G401 (cell line): ENCODE measurements around the gene NKIRAS1. TPM values are rescaled to one million over a fixed set of nuclear protein-coding genes. Genes with fewer than 3 reads are reported as not detected.
"Not testable (repeated sequence)": the region's sequence is repeated elsewhere in the genome, so short reads cannot be mapped to it uniquely, and the experiment has no call there.

Source experiments
- DNase-seq: peaks from one replicate; pipeline ENCODE4 v3.0.0-alpha.2; 2015; ENCODE audit warnings: low spot score
- in situ Hi-C: cut with HindIII; loops from 2 replicates; pipeline ENCODE4 v1.10.0; 2016; ENCODE audit warnings: low sequenced_read_pairs, mixed read lengths
- total RNA-seq: library from RNA; depleted of rRNA; stranded (reverse); fragments of >200 nt; shearing (Covaris generic); gene quantifications from 2 replicates; pipeline ENCODE4 v1.2.3, GENCODE V29; 2014

The NKIRAS1 gene
- total RNA-seq, 1 experiment from 2014 or later: 20.1 TPM

DNA sequence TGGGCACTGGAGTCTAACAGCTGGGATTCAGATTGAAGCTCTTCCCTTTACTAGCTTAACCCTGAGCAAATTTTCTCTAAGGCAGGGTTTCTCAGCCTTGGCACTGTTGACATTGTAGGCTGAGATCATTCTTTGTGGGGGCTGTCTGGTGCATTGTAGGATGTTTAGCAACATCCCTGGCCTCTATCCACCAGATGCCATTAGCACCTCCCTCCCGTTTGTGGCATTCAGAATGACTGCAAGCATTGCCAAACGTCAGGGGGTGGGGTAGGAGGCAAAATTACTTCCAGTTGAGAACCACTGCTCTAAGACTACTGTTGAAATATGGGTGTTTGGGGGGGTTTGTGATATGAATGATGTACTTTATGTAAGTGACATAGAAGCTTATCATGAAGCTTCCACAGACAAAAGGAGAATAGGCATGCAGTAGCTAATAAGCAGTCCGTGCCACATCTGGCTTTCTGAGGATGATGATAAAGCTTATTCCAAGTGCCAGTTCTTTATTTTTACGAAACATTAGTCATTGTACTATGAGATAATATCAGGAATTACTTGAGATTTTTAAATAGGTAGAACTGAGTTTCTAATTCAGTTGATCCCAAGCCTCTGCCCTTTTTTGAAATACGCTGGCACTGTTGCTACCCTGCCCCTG, 39.3 kb downstream of the NKIRAS1 start:
- DNase-seq: no peak
- in situ Hi-C loops: no loop called here

DNA sequence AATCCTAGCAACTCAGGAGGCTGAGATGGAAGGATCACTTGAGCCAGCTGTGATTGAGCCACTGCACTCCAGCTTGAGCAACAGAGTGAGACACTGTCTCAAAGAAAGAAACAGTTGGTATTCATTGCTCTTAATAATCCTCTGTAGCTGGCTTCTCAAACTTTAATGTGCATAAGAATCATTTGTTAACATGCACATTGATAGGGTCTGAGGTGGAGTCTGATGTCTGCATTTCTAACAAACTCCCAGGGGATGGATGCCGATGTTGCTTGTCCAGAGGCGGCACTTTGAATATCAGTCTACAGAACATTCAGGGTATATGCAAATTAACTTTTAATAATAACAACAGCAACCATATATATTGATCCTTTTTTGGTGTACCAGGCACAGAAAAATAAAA, 39.9 kb downstream of the NKIRAS1 start:
- no peak for DNase-seq
- in situ Hi-C loops: no loop called here

DNA sequence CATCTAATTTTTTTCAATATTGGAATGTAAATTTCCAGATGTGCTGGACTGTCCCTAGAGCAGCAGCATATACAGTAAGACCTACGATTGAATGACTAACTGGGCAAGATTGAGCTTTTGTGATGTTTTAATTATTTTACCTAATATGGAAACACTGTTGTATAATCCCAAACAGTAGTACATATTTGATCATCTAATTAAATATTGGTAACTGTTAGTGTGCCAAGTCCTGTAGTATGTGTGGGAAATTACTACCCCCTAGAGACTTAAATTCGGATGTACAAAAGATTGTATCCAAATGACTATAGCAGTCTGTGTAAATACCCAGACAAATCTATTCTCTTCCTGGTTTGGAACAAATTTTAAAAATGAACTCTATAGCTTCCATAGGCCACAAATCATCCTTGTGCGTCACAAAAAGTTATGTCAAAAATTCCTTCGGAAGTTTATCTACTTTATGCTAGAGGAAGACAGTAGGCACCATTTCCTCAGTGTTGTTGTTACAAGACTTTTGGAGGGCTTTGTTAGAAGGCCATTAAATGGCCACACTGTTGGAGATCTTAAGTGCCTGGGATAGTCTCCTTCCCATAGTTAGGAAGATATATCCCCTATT, 41.6 kb downstream of the NKIRAS1 start:
- no peak for DNase-seq
- in situ Hi-C loops: no loop called here

DNA sequence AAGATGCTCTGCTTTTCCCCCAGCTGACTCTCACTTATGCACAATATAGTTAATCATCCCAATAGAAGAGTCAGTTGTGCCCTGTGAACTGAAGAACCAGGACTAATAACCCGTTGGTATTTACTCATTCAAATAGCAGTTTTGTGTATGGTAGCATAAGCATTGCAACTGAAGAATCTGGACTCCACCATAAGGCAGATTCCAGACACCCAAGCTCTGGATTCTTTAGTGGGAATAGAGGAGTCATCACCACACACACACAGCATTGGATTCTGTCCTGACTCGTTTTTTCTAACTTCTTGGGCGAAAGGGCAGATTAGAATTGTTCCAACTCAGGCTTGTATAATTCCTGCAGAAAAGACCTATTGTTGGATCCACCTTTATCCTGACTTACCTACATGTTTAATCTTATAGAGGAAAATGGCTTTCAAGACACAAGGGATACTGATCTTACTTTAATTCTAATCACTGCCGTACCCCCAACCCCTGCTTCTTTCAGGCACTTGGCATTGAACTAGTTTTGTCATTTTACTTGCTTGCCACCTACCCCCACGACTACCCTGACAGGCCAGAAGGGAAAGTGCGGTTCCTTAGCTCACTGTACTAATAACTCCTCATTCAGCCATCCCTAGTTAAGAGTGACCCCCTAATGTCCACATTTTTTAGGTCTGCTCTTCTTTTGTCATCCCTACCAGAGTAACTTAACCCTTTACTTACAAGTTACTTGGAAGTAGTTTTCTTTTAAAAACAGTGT, 42.3 kb downstream of the NKIRAS1 start:
- in situ Hi-C loops: no loop called here
- no peak for DNase-seq

DNA sequence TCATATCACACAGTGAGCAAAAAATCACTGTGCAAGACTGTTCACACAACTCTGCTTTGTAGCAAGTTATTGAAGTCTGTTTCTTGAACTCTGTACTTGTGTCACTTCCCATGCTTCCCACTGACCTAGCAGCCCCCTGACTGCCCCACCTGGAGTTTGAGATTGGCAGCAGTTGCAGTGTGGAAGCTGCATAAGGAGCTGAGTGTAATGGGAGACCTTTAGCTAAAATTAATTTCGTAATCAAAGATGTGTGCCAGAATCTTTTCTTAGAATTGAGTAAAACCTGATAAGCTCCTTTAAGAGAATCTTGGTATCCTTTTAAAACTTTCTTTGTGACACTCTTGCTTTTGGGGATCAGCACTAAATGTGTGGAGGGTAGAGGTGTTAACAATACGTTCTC, 42.8 kb downstream of the NKIRAS1 start:
- in situ Hi-C loops: no loop called here
- no peak for DNase-seq

DNA sequence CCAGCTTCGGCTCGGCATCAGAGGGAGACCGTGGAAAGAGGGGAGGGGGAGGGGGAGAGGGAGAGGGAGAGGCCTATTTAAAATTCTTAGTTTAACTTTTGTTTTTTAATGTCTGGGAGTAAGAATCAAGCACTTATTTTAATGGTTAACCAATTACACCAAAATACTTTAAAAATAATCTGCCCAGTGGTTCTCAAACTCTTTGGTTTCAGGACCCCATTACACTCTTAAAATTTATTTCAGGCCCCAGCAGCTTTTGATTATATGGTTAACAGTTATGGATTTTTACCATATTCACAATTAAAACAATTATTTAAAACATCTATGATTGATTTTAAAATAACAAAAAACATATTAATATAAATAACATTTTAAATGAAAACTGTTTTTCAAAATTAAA, 44.5 kb downstream of the NKIRAS1 start:
- in situ Hi-C loops: no loop called here
- no peak for DNase-seq

DNA sequence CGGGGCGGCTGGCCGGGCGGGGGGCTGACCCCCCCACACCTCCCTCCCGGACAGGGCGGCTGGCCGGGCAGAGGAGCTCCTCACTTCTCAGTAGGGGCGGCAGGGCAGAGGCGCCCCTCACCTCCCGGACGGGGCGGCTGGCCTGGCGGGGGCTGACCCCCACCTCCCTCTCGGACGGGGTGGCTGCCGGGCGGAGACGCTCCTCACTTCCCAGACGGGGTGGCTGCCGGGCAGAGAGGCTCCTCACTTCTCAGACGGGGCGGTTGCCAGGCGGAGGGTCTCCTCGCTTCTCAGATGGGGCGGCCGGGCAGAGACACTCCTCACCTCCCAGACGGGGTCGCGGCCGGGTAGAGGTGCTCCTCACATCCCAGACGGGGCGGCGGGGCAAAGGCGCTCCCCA, 45.4 kb downstream of the NKIRAS1 start:
- in situ Hi-C loops, DNase-seq: not testable (repeated sequence)

DNA sequence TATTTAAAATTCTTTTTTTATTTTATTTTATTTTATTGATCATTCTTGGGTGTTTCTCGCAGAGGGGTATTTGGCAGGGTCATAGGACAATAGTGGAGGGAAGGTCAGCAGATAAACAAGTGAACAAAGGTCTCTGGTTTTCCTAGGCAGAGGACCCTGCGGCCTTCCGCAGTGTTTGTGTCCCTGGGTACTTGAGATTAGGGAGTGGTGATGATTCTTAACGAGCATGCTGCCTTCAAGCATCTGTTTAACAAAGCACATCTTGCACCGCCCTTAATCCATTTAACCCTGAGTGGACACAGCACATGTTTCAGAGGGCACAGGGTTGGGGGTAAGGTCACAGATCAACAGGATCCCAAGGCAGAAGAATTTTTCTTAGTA, 46.1 kb downstream of the NKIRAS1 start:
- in situ Hi-C loops, DNase-seq: not testable (repeated sequence)

DNA sequence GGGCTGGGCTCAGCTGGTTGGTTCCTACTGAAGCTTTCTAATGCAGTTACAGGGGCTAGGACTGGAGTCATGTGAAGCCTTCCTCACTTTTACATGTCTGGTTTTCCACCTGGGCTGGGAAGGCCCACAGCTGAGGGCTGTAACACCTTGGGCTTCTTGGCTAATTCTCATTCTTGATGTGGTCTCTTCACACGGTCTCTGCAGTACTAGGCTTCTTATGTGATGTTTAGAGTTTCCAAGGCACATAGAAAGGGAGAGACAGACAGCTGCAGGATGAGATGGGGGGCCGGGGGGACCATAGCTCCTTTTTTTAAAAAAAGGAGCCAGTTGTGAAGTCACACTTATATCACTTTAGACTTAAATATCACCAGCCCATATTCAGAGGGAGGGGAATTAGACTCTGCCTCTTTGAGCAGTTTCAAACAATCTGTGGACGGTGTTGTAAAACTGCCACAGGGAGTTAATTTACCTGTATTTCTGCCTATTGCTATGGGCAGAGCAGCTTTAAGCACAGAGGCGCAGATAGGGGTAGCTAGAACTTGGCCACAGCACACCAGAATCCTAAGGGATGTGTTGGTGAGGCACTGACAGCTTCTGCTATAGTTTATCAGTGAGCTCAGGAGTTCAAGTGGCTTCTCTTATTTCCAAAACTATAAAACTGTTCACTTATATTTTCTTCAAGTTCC, 46.7 kb downstream of the NKIRAS1 start:
- in situ Hi-C loops: no loop called here
- DNase-seq: no peak

DNA sequence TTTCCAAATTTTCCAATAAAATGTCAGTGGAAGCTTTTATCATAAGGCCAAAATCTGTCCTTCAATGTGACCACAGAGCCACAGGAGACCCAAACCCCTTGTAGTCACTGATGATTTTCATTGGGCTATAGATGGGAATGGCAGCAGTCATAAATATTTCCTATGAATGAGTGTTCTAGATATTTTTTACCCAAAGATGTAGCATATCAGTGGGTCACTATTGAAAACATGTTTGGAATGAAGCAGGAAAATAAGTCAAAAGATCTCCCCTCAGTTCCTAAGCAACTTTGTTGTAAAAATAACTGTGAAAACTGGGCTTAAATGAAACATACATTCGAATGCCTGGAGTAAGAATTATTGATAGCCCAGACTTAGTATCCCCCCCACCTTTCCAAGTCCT, 49.0 kb downstream of the NKIRAS1 start:
- in situ Hi-C loops: no loop called here
- DNase-seq: no peak

DNA sequence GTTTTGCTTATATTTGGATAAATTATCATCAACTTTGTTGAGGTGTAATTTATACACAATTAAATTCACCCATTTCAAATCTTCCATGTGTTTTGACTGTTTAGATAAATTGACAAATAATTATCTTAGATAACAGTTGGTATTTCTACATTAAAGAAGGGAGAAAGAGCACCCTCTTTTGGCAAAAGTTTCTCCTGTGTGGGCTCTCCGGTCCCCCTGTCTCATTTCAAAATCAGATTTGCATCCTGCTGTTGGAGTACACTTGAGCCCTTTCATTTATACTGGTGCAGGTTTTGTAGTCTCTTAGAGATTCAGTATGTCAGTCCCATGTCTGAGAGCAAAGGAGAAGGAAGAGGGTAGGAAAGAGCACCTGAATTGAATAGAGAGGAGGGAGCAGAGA, 49.4 kb downstream of the NKIRAS1 start:
- no peak for DNase-seq
- in situ Hi-C loops: no loop called here

DNA sequence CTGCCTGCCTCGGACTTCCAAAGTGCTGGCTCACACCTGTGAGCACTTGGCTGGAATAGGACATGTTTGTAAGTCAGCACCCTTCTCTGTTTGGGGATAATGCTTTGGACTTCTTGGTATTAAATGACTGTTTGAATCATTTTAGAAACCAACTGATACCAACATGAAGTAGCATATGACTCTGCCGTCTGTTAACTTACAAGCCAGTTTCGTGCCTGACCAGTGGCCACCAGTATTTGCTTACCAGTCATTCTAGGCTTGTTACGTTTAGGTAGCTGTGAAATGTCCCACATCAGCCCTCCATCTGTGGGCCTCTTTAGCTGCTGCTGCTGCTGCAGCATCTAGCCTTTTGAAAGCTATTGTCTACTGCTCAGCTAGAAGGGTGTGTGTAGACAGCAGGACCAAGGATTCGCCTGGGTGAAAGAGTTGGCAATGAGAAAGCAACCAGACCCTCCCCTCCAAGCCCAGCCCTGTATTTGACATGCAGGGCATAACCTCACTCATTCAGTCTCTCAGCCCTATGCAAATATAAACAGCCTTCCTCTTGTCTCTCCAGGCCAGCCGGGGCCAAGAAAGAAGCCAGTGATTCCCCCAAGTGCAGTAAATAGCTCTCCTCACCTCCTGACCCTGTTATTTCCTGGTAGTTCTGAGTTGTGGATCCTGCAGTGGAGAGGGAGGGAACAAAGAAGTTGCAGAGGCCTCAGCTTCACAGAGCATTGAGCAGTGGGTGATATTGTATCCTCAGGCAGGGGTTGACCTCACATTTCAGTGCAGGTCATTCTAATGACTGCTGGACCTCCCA, 51.0 kb downstream of the NKIRAS1 start:
- DNase-seq: peak; percentile 32
- in situ Hi-C loops: no loop called here

DNA sequence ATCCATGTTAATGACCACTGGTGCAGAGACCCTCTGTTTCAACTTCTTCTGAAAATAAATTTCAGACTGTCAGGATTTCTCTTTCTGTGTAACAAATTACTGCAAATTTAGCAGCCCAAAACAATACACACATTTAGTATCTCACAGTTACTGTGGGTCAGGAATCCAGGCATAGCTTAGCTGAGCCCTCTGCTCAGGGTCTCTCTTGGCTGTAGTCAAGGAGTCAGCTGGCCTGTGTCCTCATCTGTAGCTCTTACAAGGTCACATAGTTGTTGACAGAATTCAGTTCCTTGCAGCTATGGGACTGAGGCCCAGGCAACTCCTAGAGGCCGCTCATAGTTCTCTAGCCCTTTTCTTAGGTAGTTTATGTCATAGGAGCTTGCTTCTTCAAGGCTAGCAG, 51.9 kb downstream of the NKIRAS1 start:
- in situ Hi-C loops: no loop called here

DNA sequence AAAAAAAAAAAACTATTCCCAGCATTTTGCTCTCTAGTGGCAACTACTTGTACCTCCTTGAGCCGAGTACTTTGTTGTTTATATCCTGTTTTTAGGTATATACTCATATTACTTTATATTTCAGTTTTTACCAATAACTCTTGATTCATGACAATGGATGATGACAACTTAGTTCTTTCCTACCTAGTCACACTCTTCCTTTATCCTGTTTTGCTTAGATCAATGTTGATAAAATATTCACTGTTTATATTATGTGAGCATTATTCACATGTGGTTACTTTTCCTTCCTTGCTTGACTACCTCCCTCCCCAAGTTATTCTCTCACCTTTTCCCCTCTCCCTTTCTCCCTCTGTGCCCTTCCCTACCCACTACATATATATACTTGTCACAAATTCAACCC, 53.7 kb downstream of the NKIRAS1 start:
- in situ Hi-C loops: no loop called here
- DNase-seq: no peak

More for the DNA sequence above, 51.9 kb downstream of the NKIRAS1 start:
- DNase-seq: no peak

DNA sequence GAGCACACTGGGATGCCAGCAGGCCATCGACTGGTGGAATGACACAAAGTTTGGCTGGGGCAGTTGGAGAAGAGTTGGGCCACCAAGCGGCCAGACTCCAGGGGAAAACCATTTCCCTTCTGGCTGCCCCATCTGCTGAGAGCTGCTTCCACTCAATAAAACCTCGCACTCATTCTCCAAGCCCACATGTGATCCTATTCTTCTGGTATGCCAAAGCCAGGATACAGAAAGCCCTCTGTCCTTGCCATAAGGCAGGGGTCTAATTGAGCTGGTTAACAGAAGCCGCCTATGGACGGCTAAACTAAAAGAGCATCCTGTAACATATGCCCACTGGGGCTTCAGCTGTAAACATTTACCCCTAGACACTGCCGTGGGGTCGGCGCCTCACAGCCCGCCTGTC, 55.1 kb downstream of the NKIRAS1 start:
- DNase-seq: no peak
- in situ Hi-C loops: no loop called here

DNA sequence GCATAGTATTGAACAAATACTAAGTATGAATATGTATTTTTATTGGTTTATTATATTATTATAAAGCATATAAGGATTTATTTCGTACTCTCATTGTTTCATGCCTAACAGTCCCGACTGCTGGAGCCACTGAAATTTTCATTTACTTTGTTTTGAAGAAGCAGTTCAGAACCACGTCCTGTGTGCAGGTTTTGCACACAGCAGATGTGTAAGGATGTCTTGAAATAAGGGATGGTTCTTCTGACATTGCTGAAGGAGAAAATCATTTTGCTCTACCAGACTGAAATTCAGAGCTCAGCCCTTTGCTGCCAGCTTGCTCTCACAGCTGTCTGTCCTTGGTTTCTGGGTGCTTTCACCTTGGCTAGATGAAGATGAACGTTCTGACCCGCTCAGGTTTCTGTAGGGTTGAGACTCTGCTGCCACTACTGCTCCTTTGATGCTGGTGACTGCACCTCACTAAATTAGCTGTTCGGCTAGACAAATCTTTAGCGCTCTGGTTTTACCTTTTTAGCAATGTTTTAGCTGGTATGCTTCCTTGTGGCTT, 56.9 kb downstream of the NKIRAS1 start:
- DNase-seq: no peak
- in situ Hi-C loops: no loop called here

DNA sequence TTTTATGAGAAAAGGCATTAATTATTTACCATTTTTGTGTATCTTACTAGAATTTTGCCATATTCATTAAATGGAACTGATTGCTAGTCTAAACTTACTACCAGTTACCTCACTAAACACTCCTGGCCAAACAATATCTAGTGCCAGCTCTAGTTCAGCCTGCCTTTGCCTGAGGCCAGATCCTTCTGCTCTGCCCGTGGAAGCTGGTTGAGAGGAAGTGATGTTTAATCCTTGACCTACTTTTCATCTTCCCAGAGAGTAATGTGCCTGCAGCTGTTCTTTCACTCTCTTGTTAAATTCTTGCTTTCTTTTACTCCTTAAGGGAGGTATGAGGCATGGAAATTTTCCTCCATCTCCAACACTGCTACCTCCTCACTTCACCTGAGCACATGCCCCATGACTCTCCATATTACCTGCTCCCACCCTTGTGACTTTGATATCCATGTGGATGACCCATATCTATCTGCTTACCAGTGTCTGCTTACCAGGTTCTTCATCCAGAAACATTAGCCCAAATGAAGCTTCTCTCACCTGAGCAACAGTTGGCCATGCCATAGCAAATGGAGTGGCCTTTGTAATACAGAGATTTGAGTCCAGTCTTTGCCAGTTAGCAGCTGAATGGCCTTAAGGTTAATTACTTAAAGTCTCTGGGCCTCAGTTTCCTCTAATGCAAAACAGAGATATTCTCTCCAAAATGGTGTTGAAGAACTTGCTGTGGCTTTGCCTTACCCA, 57.6 kb downstream of the NKIRAS1 start:
- DNase-seq: peak; percentile 72
- in situ Hi-C loops: no loop called here

DNA sequence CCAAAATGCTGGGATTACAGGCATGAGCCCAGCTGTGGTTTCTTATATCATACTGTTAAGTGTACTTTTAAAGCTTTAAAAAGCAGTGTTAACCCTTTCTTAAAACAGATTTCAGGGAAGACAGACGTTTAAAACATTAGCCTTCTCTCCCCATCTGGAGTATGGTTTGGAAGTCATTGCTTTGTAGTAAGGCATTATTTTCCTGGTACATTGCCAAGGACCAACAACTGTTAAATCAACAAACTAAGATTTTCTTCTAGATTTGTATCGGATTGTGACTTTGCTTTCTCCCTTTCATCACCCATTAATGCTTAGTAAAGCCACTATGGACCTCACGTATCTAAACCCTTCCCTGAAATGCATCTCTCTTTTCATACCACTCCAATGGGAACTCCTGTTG, 60.5 kb downstream of the NKIRAS1 start:
- in situ Hi-C loops: no loop called here
- DNase-seq: no peak
